Large intestine (tissue), 3 donors: ENCODE results near the gene CEP78. TPM values are rescaled to one million over a fixed set of nuclear protein-coding genes. Genes with fewer than 3 reads are reported as not detected.
"Not testable (repeated sequence)": the region's sequence is repeated elsewhere in the genome, so short reads cannot be mapped to it uniquely, and the experiment has no call there.

Source experiments
- DNase-seq, 2 donors: peaks; one replicate each; pipeline versions ENCODE4 v3.0.0 to v3.0.0-alpha.2; 2013
- H3K27ac ChIP-seq: one replicate; pipeline ENCODE4 v1.5.1; 2013; ENCODE audit warnings: low read length
- H3K27me3 ChIP-seq: 2 replicates; pipeline ENCODE4 v1.6.1; 2013; ENCODE audit warnings: low read length; ENCODE audit not compliant: control insufficient read depth, insufficient read depth
- H3K36me3 ChIP-seq: 2 replicates; pipeline ENCODE4 v1.6.1; 2013; ENCODE audit warnings: low read length; ENCODE audit not compliant: control insufficient read depth, insufficient read depth
- H3K4me1 ChIP-seq: one replicate; pipeline ENCODE4 v1.6.1; 2013; ENCODE audit warnings: low read length; ENCODE audit not compliant: control insufficient read depth, insufficient read depth
- H3K4me3 ChIP-seq: one replicate; pipeline ENCODE4 v1.5.1; 2013; ENCODE audit warnings: low read length
- H3K9me3 ChIP-seq: one replicate; pipeline ENCODE4 v1.6.1; 2013; ENCODE audit warnings: mild to moderate bottlenecking, low read depth, low read length, moderate library complexity; ENCODE audit not compliant: control insufficient read depth
- whole genome bisulfite sequencing: methylation state at CpG from one replicate; pipeline ENCODE4 v1.1.5; 2013; ENCODE audit warnings: low lambda C conversion rate; ENCODE audit not compliant: insufficient coverage; 5-methylcytosine and 5-hydroxymethylcytosine counted together
- polyA plus RNA-seq: library from polyadenylated mRNA; unstranded; fragments of 120-200 nt; gene quantifications from one replicate; pipeline ENCODE4 v1.2.1, GENCODE V29; 2013

The CEP78 gene
- polyA plus RNA-seq, 1 donor = 16.4 TPM

- not testable (repeated sequence) for H3K27me3 ChIP-seq, H3K4me1 ChIP-seq, H3K9me3 ChIP-seq, H3K4me3 ChIP-seq, DNase-seq, H3K27ac ChIP-seq, H3K36me3 ChIP-seq
- no CpG with 5 or more reads among the region's 5 CpGs for WGBS
Observed at GRCh38 chr9:78232471-78232870, 3.4 kb upstream of the CEP78 start.

DNA sequence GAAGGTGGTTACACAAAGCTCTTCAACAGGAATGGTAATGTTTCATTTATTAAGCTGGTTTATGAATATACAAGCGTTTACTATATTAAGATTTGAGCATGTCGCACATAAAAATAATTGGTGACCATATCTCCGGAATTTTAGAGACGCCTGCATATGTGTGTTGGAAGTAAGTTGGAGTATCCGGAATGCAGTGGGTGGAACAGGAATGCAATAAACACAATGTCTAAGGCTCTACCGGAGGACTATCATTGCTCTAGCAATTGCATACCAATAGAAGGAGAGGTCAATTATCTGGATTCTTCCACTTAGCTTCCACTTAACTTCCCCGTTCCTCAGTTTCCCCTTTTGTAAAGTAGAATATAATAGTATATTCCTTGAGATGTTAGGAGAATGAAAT is 1.1 kb upstream of the CEP78 start:
- H3K9me3 ChIP-seq = no peaks in the 10 kb centered on the region
- H3K27ac ChIP-seq = no peak overlapping the region
- DNase-seq = peak in 1 of 2 donors; percentile 20
- H3K36me3 ChIP-seq = no peaks in the 10 kb centered on the region
- WGBS = no CpG with 5 or more reads among the region's 7 CpGs
- no peaks in the 10 kb centered on the region for H3K4me1 ChIP-seq
- peak overlapping the region; percentile 92 for H3K4me3 ChIP-seq
- H3K27me3 ChIP-seq = no peaks in the 10 kb centered on the region

GRCh38 chr9:78235256-78235761 is 566 bp upstream of the CEP78 start:
- peak in 1 of 2 donors; percentile 38 for DNase-seq
- Histone ChIP-seq H3K4me3 (peak overlapping the region; percentile 92), H3K36me3 (peaks cover 3% of the 10 kb centered on the region), H3K9me3 (no peaks in the 10 kb centered on the region), H3K27ac (peak overlapping the region; percentile 79), H3K4me1 (no peaks in the 10 kb centered on the region), H3K27me3 (no peaks in the 10 kb centered on the region)
- 7% methylated on average over 5 of the region's 17 CpGs for WGBS

DNA sequence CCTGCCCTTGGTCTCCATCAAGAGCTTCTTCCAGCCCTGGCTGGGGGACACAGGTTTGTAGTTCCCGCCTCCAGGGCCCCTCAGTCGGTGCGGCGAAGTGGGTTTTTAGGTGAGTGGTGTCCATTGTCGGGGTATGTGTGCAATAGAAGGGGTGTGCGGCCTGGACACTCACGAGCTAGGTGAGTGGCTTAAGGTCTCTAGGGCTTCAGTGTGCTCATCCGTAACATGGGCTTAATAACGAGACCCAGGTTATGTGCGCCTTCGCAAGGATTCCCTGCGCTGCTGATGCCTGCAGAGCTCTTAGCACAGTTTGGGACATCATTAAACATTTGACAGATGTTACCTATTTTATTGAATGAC is 656 bp downstream of the CEP78 start:
- DNase-seq = no peak
- H3K36me3 ChIP-seq = peaks cover 5% of the 10 kb centered on the region
- peak overlapping the region; percentile 79 for H3K27ac ChIP-seq
- no CpG with 5 or more reads among the region's 12 CpGs for WGBS
- H3K27me3 ChIP-seq = no peaks in the 10 kb centered on the region
- H3K9me3 ChIP-seq = no peaks in the 10 kb centered on the region
- no peaks in the 10 kb centered on the region for H3K4me1 ChIP-seq
- peak overlapping the region; percentile 92 for H3K4me3 ChIP-seq

- Histone ChIP-seq H3K9me3 (no peaks in the 10 kb centered on the region), H3K27me3 (no peaks in the 10 kb centered on the region), H3K36me3 (peaks cover 11% of the 10 kb centered on the region), H3K4me3 (no peak overlapping the region), H3K4me1 (no peaks in the 10 kb centered on the region), H3K27ac (no peak overlapping the region)
- DNase-seq = no peak
- 100% methylated on average over 2 of the region's 13 CpGs for WGBS
Observed at GRCh38 chr9:78238046-78239038, 2.5 kb downstream of the CEP78 start.

DNA sequence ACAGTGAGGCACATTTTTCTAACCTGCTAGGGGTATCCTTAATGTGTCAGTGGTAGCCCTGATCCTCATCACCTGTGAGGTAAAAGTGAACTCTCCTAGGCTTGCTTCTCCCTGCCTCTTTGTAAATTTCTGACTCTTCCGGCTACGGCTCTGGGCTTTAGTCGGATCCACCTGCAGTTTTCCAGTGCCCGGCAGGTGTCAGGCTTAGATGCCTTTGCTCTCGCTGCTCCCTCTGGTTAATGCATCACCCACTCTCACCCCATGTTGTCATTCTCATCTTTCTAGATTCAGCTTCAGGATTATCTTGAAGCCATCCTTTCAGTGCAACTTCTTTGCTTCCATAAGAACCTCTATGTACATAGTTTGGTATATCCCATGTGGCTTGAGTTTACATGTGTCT is 3.6 kb downstream of the CEP78 start:
- peaks cover 16% of the 10 kb centered on the region for H3K36me3 ChIP-seq
- H3K4me1 ChIP-seq = no peaks in the 10 kb centered on the region
- no peak overlapping the region for H3K4me3 ChIP-seq
- peak; percentile 33 to 48 for DNase-seq
- no peak overlapping the region for H3K27ac ChIP-seq
- H3K9me3 ChIP-seq = no peaks in the 10 kb centered on the region
- H3K27me3 ChIP-seq = no peaks in the 10 kb centered on the region
- WGBS = 23% methylated on average over 4 of the region's 5 CpGs

DNA sequence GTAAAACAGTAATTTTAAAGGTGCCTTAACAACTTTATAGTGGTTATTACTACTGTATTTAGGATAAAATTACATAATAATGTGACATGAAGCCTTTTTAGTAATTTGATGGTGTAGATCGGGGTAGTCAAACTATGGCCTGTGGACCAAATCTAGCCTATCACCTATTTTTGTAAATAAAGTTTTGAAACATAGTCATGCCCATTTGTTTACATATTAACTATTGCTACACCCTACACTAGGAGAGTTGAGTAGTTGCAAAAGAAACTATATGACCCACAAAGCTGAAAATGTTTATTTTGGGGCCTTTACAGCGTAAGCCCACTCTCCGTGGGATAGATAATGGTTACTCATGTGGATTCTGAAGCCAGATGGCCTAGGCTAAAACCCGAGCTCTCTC is 6.2 kb downstream of the CEP78 start:
- Histone ChIP-seq H3K4me1 (no peaks in the 10 kb centered on the region), H3K9me3 (no peaks in the 10 kb centered on the region), H3K27ac (no peak overlapping the region), H3K27me3 (no peaks in the 10 kb centered on the region), H3K36me3 (peaks cover 16% of the 10 kb centered on the region), H3K4me3 (no peak overlapping the region)
- WGBS = 90% methylated on average over 2 of the region's 4 CpGs
- DNase-seq = no peak

DNA sequence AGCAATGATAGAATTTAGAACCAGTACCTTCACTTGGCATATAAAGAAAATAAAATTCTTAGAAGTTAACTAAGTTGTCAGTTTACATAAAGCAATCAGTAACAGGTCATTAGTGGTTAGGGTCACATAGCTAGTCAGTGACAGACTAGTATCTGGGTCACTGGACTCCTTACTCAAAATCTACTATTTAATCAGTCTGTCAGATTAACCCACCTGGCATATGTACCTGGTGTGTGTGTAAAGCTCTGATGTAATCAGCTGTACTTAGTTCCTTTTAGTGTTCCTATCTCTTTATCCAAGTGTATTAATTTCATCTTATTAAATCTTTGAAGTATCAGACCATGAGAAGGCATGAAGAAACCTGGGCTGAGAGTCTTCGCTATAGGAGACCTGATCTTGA is 7.3 kb downstream of the CEP78 start:
- H3K27ac ChIP-seq = no peak overlapping the region
- WGBS = no CpG with 5 or more reads among the region's 1 CpG
- H3K36me3 ChIP-seq = peaks cover 16% of the 10 kb centered on the region
- no peak for DNase-seq
- no peaks in the 10 kb centered on the region for H3K4me1 ChIP-seq
- no peaks in the 10 kb centered on the region for H3K27me3 ChIP-seq
- H3K9me3 ChIP-seq = no peaks in the 10 kb centered on the region
- H3K4me3 ChIP-seq = no peak overlapping the region

GRCh38 chr9:78245401-78245800 is 9.5 kb downstream of the CEP78 start:
- no peaks in the 10 kb centered on the region for H3K9me3 ChIP-seq
- H3K4me1 ChIP-seq = no peaks in the 10 kb centered on the region
- H3K4me3 ChIP-seq = no peak overlapping the region
- no peak for DNase-seq
- WGBS = 86% methylated on average over 1 of the region's 1 CpG
- no peaks in the 10 kb centered on the region for H3K27me3 ChIP-seq
- H3K36me3 ChIP-seq = peaks cover 14% of the 10 kb centered on the region
- no peak overlapping the region for H3K27ac ChIP-seq

DNA sequence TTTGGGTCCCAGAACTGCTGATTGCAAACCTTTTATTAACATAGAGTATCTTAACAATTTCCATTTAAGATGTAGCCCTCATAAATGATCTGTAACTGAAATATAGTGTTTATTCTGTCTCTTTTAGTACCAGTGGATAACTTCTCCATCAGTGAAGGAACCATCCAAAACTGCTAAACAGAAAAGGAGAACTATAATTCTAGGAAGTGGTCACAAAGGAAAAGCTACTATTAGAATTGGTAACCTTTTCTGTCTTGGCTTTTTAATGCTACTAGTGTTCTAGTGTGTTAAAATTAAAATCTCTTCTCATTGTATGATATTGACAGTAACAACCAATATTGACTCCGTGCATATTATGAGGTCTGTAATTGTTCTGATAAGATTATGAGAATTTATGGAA is 12.8 kb downstream of the CEP78 start:
- H3K9me3 ChIP-seq = no peaks in the 10 kb centered on the region
- no peak overlapping the region for H3K27ac ChIP-seq
- H3K36me3 ChIP-seq = peaks cover 10% of the 10 kb centered on the region
- DNase-seq = no peak
- no peak overlapping the region for H3K4me3 ChIP-seq
- WGBS = 60% methylated on average over 1 of the region's 1 CpG
- H3K4me1 ChIP-seq = no peaks in the 10 kb centered on the region
- no peaks in the 10 kb centered on the region for H3K27me3 ChIP-seq

DNA sequence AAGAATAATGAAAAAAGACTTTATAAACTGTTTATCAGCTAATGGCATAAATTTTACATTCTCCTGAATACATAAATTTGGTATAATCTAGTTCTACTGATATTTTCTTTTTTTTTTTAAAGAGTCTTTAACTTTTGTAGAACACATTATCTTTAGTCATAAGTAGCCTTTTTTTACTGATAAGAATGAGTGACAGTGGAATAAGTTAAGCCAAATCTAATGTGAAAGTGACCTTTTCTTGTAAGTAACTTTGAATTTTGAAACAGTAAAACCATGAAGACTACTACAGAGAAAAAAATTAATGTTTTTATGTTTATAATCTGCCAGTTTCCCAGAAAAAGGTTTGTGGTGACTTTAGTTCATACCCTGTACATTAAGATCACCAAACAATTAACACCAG is 13.7 kb downstream of the CEP78 start:
- Histone ChIP-seq H3K4me1 (no peaks in the 10 kb centered on the region), H3K9me3 (no peaks in the 10 kb centered on the region), H3K4me3 (no peak overlapping the region), H3K27ac (no peak overlapping the region), H3K36me3 (peaks cover 7% of the 10 kb centered on the region), H3K27me3 (no peaks in the 10 kb centered on the region)
- no peak for DNase-seq
